CD14-positive monocyte (primary cell): Measurements from ENCODE around the gene STAT5A. TPM values are rescaled to one million over a fixed set of nuclear protein-coding genes. Genes with fewer than 3 reads are reported as not detected.
"Not testable (repeated sequence)": the region's sequence is repeated elsewhere in the genome, so short reads cannot be mapped to it uniquely, and the experiment has no call there.

ENCODE experiments used
- DNase-seq, 3 donors: peaks; one replicate each; pipeline ENCODE4 v3.0.0-alpha.2; 2011 to 2022
- H2AFZ ChIP-seq: 2 replicates; pipeline ENCODE4 v1.6.0; 2012; ENCODE audit warnings: mild to moderate bottlenecking, low read depth, low read length, inconsistent platforms; ENCODE audit not compliant: insufficient read depth, poor library complexity, severe bottlenecking
- H3K27ac ChIP-seq, 2 donors: 1 replicate in 1 of 2; 2 replicates in 1 of 2; pipeline ENCODE4 v1.5.1; 2012 to 2013; ENCODE audit warnings: low read length in 2 of 2, control low read depth in 1 of 2, inconsistent platforms in 1 of 2, low read depth in 1 of 2, mild to moderate bottlenecking in 1 of 2
- H3K27me3 ChIP-seq, 2 donors: one replicate each; pipeline versions ENCODE4 v1.6.0 to v1.6.1; 2011 to 2013; ENCODE audit warnings: low read length in 2 of 2; ENCODE audit not compliant: control insufficient read depth in 2 of 2, insufficient read depth in 2 of 2
- H3K36me3 ChIP-seq, 2 donors: replicated peaks in 1 of 2; 1 replicate in 1 of 2; 2 replicates in 1 of 2; pipeline versions ENCODE4 v1.5.1 to v1.6.1; 2012 to 2013; ENCODE audit warnings: low read length in 2 of 2, control low read depth in 1 of 2, inconsistent platforms in 1 of 2, mild to moderate bottlenecking in 1 of 2; ENCODE audit not compliant: insufficient read depth in 2 of 2, control insufficient read depth in 1 of 2
- H3K4me1 ChIP-seq, 2 donors: 1 replicate in 1 of 2; 2 replicates in 1 of 2; pipeline versions ENCODE4 v1.5.1 to v1.6.1; 2012 to 2013; ENCODE audit warnings: low read length in 2 of 2, control low read depth in 1 of 2, inconsistent platforms in 1 of 2, mild to moderate bottlenecking in 1 of 2, moderate library complexity in 1 of 2; ENCODE audit not compliant: insufficient read depth in 2 of 2, control insufficient read depth in 1 of 2
- H3K4me2 ChIP-seq: replicated peaks from 2 replicates; pipeline ENCODE3; 2012; ENCODE audit warnings: low read length, moderate library complexity, mild to moderate bottlenecking; ENCODE audit not compliant: poor library complexity, severe bottlenecking; ENCODE audit errors: extremely low read depth
- H3K4me3 ChIP-seq, 3 experiments: fragments of 200-600 bp in 1 of 3; sonication (generic) in 1 of 3; replicated peaks in 1 of 3; 1 replicate in 2 of 3; 2 replicates in 1 of 3; pipeline ENCODE4 v1.5.1; 2011 to 2013; ENCODE audit warnings: low read length in 3 of 3, mild to moderate bottlenecking in 3 of 3, control low read depth in 2 of 3, low read depth in 2 of 3, inconsistent platforms in 1 of 3, moderate library complexity in 1 of 3
- H3K79me2 ChIP-seq: 2 replicates; pipeline ENCODE4 v1.6.0; 2012; ENCODE audit warnings: mild to moderate bottlenecking, control low read depth, inconsistent platforms, low read length, moderate library complexity; ENCODE audit not compliant: insufficient read depth
- H3K9ac ChIP-seq: 2 replicates; pipeline ENCODE4 v1.6.0; 2017; ENCODE audit warnings: low read length, mild to moderate bottlenecking; ENCODE audit not compliant: insufficient read depth, poor library complexity, severe bottlenecking
- H3K9me3 ChIP-seq, 2 donors: replicated peaks in 1 of 2; 1 replicate in 1 of 2; 2 replicates in 1 of 2; pipeline versions ENCODE4 v1.5.1 to v1.6.1; 2012 to 2013; ENCODE audit warnings: low read length in 2 of 2, control low read depth in 1 of 2; ENCODE audit not compliant: control insufficient read depth in 1 of 2, insufficient read depth in 1 of 2
- H4K20me1 ChIP-seq: 2 replicates; pipeline ENCODE4 v1.6.0; 2012; ENCODE audit warnings: mild to moderate bottlenecking, low read length, control low read depth, moderate library complexity; ENCODE audit not compliant: insufficient read depth
- H3K27ac Mint-ChIP-seq, 7 donors: one replicate each; pipeline ENCODE4 v1.8.0; 2020; ENCODE audit warnings: mild to moderate bottlenecking in 7 of 7, mixed read lengths in 7 of 7, moderate library complexity in 6 of 7, inconsistent platforms in 2 of 7
- H3K27me3 Mint-ChIP-seq, 3 donors: one replicate each; pipeline ENCODE4 v1.8.0; 2021 to 2022; ENCODE audit warnings: low read depth in 3 of 3, mild to moderate bottlenecking in 3 of 3, mixed read lengths in 3 of 3, moderate library complexity in 3 of 3, inconsistent platforms in 1 of 3
- H3K36me3 Mint-ChIP-seq, 2 donors: one replicate each; pipeline ENCODE4 v1.8.0; 2020; ENCODE audit warnings: mixed read lengths in 2 of 2, inconsistent platforms in 1 of 2, mild to moderate bottlenecking in 1 of 2
- H3K4me1 Mint-ChIP-seq: one replicate; pipeline ENCODE4 v1.8.0; 2020; ENCODE audit warnings: mild to moderate bottlenecking, mixed read lengths
- H3K4me3 Mint-ChIP-seq, 2 donors: one replicate each; pipeline ENCODE4 v1.8.0; 2020; ENCODE audit warnings: mild to moderate bottlenecking in 2 of 2, mixed read lengths in 2 of 2, moderate library complexity in 1 of 2
- H3K9me3 Mint-ChIP-seq, 7 donors: one replicate each; pipeline ENCODE4 v1.8.0; 2020 to 2022; ENCODE audit warnings: mixed read lengths in 7 of 7, mild to moderate bottlenecking in 6 of 7, moderate library complexity in 6 of 7, inconsistent platforms in 2 of 7
- CTCF ChIP-seq: fragments of 200-600 bp; IDR thresholded peaks from one replicate; pipeline ENCODE4 v1.8.0; 2022; ENCODE audit warnings: antibody characterized with exemption, mild to moderate bottlenecking
- WGBS: methylation state at CpG from one replicate; pipeline ENCODE4 v1.1.5; 2013; ENCODE audit warnings: missing lambda C conversion rate; ENCODE audit not compliant: insufficient coverage; 5-methylcytosine and 5-hydroxymethylcytosine counted together
- intact Hi-C, 2 donors: fragments of 100-400 bp; cut with micrococcal nuclease; formaldehyde crosslinking; loops; one replicate each; pipeline versions ENCODE4 v1.15.0 to v1.15.1; 2023
- polyA plus RNA-seq, 3 donors: library from polyadenylated mRNA; depleted of rRNA in 1 of 3; unstranded in 2 of 3; stranded (reverse) in 1 of 3; fragments of 300-500 nt in 2 of 3; fragments of >200 nt in 1 of 3; fragmentation: Illumina TruSeq in 2 of 3; gene quantifications; 1 replicate in 2 of 3; 2 replicates in 1 of 3; pipeline ENCODE4 v1.2.3, GENCODE V29; 2012 to 2021

Gene STAT5A
- polyA plus RNA-seq, 3 donors = 30.5 to 91.1 (median 49.8) TPM

DNA sequence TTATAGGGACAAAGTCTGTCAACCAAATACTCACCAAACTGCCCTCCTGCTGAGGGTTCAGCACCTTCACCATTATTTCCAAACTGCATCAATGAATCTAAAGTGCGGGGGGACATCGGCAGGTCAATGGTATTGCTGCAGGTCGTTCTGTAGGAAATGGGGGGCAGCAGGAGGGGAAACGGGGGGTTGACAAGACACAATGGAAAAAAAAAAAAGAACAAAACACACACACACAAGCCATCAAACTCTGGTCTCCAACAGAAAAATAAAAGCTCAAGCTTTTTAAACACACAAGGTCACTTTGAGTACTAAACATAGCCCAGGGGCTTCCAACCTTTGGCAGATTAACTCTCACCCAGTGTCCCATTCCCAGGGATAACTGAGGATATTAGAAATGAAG lies 28.5 kb downstream of the STAT5A start:
- no peak for TF ChIP-seq CTCF
- H3K4me3 Mint-ChIP-seq = no peak overlapping the region
- H3K4me1 ChIP-seq = peaks cover 26 to 33% of the 10 kb centered on the region in 2 donors
- peaks cover under 1 to 1% (median 1%) of the 10 kb centered on the region in 3 donors for H3K27me3 Mint-ChIP-seq
- H3K27ac Mint-ChIP-seq = peak overlapping the region in 1 of 7 donors; percentile 10
- H3K79me2 ChIP-seq = no peaks in the 10 kb centered on the region
- no peak overlapping the region for H3K9ac ChIP-seq
- H2AFZ ChIP-seq = no peak overlapping the region
- H3K27me3 ChIP-seq = no peaks in the 10 kb centered on the region
- H3K27ac ChIP-seq = no peak overlapping the region
- H4K20me1 ChIP-seq = peaks cover 90% of the 10 kb centered on the region
- peaks cover 60 to 85% of the 10 kb centered on the region in 2 donors for H3K36me3 ChIP-seq
- intact Hi-C loops = no loop called here
- H3K4me3 ChIP-seq = no peak overlapping the region
- no peaks in the 10 kb centered on the region for H3K9me3 Mint-ChIP-seq
- H3K9me3 ChIP-seq = no peaks in the 10 kb centered on the region
- no peak for DNase-seq
- H3K36me3 Mint-ChIP-seq = peaks cover 57 to 87% of the 10 kb centered on the region in 2 donors
- no peak overlapping the region for H3K4me2 ChIP-seq
- WGBS = no CpG with 5 or more reads among the region's 4 CpGs
- peaks cover 45% of the 10 kb centered on the region for H3K4me1 Mint-ChIP-seq

DNA sequence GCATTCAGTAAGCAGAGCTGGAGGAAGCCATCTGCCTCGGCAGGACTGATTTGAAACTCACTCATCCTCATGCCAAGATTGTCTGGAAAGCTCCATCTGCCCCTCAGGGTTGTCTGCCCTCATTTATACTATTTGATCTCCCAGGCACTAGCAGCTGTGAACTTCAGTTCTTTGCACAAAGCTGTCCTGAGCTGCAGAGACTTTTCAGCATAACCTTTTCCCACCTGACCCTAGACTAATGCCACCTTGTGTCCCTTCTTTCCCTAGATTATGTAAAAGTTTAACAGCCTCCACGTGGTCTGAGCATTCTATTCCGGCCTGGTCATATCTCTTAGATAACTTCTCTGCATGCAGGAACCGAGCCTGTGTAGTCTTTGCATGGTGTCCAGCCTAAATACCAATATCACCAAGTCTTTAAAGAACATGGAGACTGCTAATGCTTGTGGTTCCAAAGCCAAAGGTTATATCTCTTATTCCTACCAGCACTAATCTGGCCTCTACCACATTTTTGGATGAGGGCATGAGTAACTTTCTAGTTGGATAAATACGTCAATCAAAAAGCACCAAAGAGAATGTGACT lies 29.1 kb downstream of the STAT5A start:
- intact Hi-C loops = no loop called here
- H3K27ac ChIP-seq = no peak overlapping the region
- TF ChIP-seq CTCF = no peak
- WGBS = 65% methylated on average over 5 of the region's 5 CpGs
- H3K27ac Mint-ChIP-seq = peak overlapping the region in 2 of 7 donors; percentile 6 to 38
- H3K36me3 Mint-ChIP-seq = peaks cover 63 to 93% of the 10 kb centered on the region in 2 donors
- no peaks in the 10 kb centered on the region for H3K79me2 ChIP-seq
- no peak overlapping the region for H3K9ac ChIP-seq
- H3K4me1 Mint-ChIP-seq = peaks cover 39% of the 10 kb centered on the region
- no peak overlapping the region for H3K4me3 Mint-ChIP-seq
- H3K4me3 ChIP-seq = no peak overlapping the region
- H3K27me3 ChIP-seq = no peaks in the 10 kb centered on the region
- no peak for DNase-seq
- H4K20me1 ChIP-seq = peaks cover 90% of the 10 kb centered on the region
- no peaks in the 10 kb centered on the region for H3K9me3 ChIP-seq
- peaks cover 66 to 91% of the 10 kb centered on the region in 2 donors for H3K36me3 ChIP-seq
- peaks cover 1 to 2% (median 1%) of the 10 kb centered on the region in 3 donors for H3K27me3 Mint-ChIP-seq
- H2AFZ ChIP-seq = no peak overlapping the region
- peaks cover 20 to 27% of the 10 kb centered on the region in 2 donors for H3K4me1 ChIP-seq
- H3K4me2 ChIP-seq = no peak overlapping the region
- H3K9me3 Mint-ChIP-seq = no peaks in the 10 kb centered on the region

DNA sequence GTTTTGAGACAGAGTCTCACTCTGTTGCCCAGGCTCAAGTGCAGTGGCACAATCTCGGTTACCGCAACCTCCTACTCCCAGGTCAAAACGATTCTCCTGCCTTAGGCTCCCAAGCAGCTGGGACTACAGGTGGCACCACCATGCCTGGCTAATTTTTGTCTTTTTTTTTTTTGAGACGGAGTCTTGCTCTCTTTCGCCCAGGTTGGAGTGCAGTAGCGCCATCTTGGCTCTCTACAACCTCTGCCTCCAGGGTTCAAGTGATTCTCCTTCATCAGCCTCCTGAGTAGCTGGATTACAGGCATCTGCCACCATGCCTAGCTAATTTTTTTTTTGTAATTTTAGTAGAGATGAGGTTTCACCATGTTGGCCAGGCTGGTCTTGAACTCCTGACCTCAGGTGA lies 29.7 kb downstream of the STAT5A start:
- Mint-ChIP-seq H3K27ac (peak overlapping the region in 1 of 7 donors; percentile 7), H3K36me3 (peaks cover 68 to 98% of the 10 kb centered on the region in 2 donors), H3K4me1 (peaks cover 36% of the 10 kb centered on the region)
- H3K4me2 ChIP-seq, DNase-seq, H3K4me3 ChIP-seq, H3K27me3 Mint-ChIP-seq, H3K27ac ChIP-seq, H3K79me2 ChIP-seq, H3K9me3 ChIP-seq, H3K4me3 Mint-ChIP-seq, H3K9me3 Mint-ChIP-seq, intact Hi-C loops, H3K27me3 ChIP-seq, H2AFZ ChIP-seq, H3K9ac ChIP-seq: not testable (repeated sequence)
- Histone ChIP-seq H3K4me1 (peaks cover 14 to 21% of the 10 kb centered on the region in 2 donors), H3K36me3 (peaks cover 71 to 98% of the 10 kb centered on the region in 2 donors), H4K20me1 (peaks cover 90% of the 10 kb centered on the region)
- WGBS = 94% methylated on average over 4 of the region's 6 CpGs
